ENCODE measurements around the gene MXD4. TPM values are rescaled to one million over a fixed set of nuclear protein-coding genes. Genes with fewer than 3 reads are reported as not detected.

MXD4 gene
- total and polyA plus RNA-seq, 2 of the 13 experiments (the other 11 are each of a cell fraction or from before 2014, with no cell fraction given): 29.0 to 31.3 TPM

DNA sequence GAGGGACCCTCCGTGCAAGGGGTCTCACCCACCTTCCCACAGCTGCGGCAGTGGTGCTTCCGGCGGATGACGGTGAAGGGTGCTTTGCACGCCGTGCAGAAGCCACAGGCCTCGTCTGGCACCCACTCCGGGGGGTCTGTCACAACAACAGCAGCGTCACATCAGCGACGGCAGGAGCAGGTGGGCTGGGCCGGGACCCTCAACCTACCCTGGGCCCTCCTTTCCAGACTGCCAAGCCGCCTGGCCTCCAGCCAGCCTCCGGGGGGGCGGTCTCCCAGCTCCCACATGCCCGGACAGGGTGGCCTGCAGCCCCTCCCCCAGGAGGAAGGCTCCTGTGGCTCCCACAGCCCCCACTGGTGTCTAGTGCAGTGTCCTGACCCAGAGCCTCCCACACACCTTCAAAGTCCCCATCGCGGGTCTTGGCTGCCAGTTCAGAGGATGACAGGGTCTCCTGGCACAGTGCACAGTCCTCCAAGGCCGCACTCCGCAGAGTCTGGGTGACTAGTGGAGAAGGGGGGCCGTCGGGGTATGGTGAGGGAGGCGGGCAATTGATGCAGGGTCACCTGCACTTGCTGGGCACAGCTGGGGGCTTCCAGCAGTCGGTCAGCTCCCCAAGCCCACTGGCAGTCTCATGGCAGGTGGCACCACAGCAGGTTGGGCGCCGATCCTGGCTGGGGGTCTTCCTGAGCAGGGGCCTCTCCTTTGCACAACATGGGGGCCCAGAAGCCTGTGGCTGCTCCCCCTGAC lies 9.5 kb upstream of the MXD4 start:
- Histone ChIP-seq H3K4me1 (ENCODE audit: insufficient read depth, low read length) (no peaks in the 10 kb centered on the region), H3K27me3 (ENCODE audit: control insufficient read depth in 1 of 2, insufficient read depth in 2 of 2, low read length in 2 of 2) (peaks cover 19 to 76% of the 10 kb centered on the region in 2 experiments; a peak in 4 of 5 replicates), H3K4me2 (ENCODE audit: low read depth, low read length) (no peak overlapping the region), H3K9ac (ENCODE audit: insufficient read depth, low read depth, low read length) (no peak overlapping the region), H3K79me2 (ENCODE audit: insufficient read depth, low read length) (no peaks in the 10 kb centered on the region), H4K20me1 (ENCODE audit: insufficient read depth, low read length) (no peaks in the 10 kb centered on the region), H3K27ac (ENCODE audit: extremely low read length, insufficient read depth, low read length) (no peak overlapping the region), H3K9me3 (ENCODE audit: low read length) (no peaks in the 10 kb centered on the region), H3K36me3 (replicated peaks in 1 of 2; ENCODE audit: control insufficient read depth in 1 of 2, insufficient read depth in 2 of 2, low read length in 2 of 2) (no peaks in the 10 kb centered on the region), H2AFZ (ENCODE audit: low read length) (no peak overlapping the region), H3K4me3 (replicated peaks in 1 of 3; ENCODE audit: insufficient read depth in 1 of 3, low read depth in 2 of 3, low read length in 3 of 3) (no peak overlapping the region)
- WGBS (ENCODE audit: low lambda C conversion rate): 29% methylated on average over 3 of the region's 27 CpGs
- in situ Hi-C loops (cut with HindIII; ENCODE audit: extremely low pct_ligation_motif_present, low pct_unique_long_range_greater_than_20kb) (no loop called here), intact Hi-C loops (cut with micrococcal nuclease; ENCODE audit: unreplicated experiment) (no loop called here)
- CTCF ChIA-PET (ENCODE audit: low intra/inter-chr PET ratio, low total read pairs): no interaction called here
- FAIRE-seq: no peak
- ATAC-seq: no peak
- POLR2A ChIA-PET: no interaction called here
- no TSS peak for BruUV-seq (replicated peaks)
- no peak for DNase-seq (ENCODE audit: low spot score)
- no peak for TF ChIP-seq ZFP90 (CRISPR knock-in tag; IDR thresholded peaks at IDR 0.05; ENCODE audit: borderline replicate concordance)
- TF ChIP-seq ZNF430 (CRISPR knock-in tag; IDR thresholded peaks at IDR 0.05): no peak
- no peak for TF ChIP-seq NFE2 (CRISPR knock-in tag; IDR thresholded peaks at IDR 0.05)
- no peak for TF ChIP-seq ZNF17 (CRISPR knock-in tag; IDR thresholded peaks at IDR 0.05)
- TF ChIP-seq SMYD3 (CRISPR knock-in tag; IDR thresholded peaks at IDR 0.05): no peak
- no peak for TF ChIP-seq TEAD2 (CRISPR knock-in tag; IDR thresholded peaks at IDR 0.05)
- TF ChIP-seq ZNF274 (CRISPR knock-in tag; IDR thresholded peaks at IDR 0.05): no peak
- TF ChIP-seq, protein P1, sequence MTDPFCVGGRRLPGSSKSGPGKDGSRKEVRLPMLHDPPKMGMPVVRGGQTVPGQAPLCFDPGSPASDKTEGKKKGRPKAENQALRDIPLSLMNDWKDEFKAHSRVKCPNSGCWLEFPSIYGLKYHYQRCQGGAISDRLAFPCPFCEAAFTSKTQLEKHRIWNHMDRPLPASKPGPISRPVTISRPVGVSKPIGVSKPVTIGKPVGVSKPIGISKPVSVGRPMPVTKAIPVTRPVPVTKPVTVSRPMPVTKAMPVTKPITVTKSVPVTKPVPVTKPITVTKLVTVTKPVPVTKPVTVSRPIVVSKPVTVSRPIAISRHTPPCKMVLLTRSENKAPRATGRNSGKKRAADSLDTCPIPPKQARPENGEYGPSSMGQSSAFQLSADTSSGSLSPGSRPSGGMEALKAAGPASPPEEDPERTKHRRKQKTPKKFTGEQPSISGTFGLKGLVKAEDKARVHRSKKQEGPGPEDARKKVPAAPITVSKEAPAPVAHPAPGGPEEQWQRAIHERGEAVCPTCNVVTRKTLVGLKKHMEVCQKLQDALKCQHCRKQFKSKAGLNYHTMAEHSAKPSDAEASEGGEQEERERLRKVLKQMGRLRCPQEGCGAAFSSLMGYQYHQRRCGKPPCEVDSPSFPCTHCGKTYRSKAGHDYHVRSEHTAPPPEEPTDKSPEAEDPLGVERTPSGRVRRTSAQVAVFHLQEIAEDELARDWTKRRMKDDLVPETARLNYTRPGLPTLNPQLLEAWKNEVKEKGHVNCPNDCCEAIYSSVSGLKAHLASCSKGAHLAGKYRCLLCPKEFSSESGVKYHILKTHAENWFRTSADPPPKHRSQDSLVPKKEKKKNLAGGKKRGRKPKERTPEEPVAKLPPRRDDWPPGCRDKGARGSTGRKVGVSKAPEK (CRISPR knock-in tag; IDR thresholded peaks at IDR 0.05; ENCODE audit: borderline replicate concordance): no peak
- no peak for TF ChIP-seq NCOA5 (CRISPR knock-in tag; IDR thresholded peaks at IDR 0.05)
- TF ChIP-seq, protein P2, sequence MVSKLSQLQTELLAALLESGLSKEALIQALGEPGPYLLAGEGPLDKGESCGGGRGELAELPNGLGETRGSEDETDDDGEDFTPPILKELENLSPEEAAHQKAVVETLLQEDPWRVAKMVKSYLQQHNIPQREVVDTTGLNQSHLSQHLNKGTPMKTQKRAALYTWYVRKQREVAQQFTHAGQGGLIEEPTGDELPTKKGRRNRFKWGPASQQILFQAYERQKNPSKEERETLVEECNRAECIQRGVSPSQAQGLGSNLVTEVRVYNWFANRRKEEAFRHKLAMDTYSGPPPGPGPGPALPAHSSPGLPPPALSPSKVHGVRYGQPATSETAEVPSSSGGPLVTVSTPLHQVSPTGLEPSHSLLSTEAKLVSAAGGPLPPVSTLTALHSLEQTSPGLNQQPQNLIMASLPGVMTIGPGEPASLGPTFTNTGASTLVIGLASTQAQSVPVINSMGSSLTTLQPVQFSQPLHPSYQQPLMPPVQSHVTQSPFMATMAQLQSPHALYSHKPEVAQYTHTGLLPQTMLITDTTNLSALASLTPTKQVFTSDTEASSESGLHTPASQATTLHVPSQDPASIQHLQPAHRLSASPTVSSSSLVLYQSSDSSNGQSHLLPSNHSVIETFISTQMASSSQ (IDR thresholded peaks at IDR 0.05; ENCODE audit: low read depth): no peak
- TF ChIP-seq, protein P2 (CRISPR knock-in tag; IDR thresholded peaks at IDR 0.05; ENCODE audit: borderline replicate concordance): no peak
- TF ChIP-seq HNF4G (IDR thresholded peaks at IDR 0.05; ENCODE audit: borderline replicate concordance, low read depth, low read length): no peak
- no peak for TF ChIP-seq HNF4G (CRISPR knock-in tag; IDR thresholded peaks at IDR 0.05; ENCODE audit: borderline replicate concordance, low read depth)
- no peak for TF ChIP-seq ZNF382 (CRISPR knock-in tag; IDR thresholded peaks at IDR 0.05; ENCODE audit: borderline replicate concordance)
- no peak for TF ChIP-seq DMAP1 (CRISPR knock-in tag; IDR thresholded peaks at IDR 0.05)

All from HepG2 (cell line).